Neuronal stem cell (in vitro differentiated cells): Measurements from ENCODE around the gene KSR2.

ENCODE experiments used
- DNase-seq: peaks from one replicate; pipeline ENCODE4 v3.0.0-alpha.2; 2013; ENCODE audit warnings: low spot score
- H2AFZ ChIP-seq: one replicate; pipeline ENCODE4 v1.6.1; 2013; ENCODE audit warnings: mild to moderate bottlenecking, low read length, inconsistent platforms
- H2AK5ac ChIP-seq: 2 replicates; pipeline ENCODE4 v1.6.1; 2013; ENCODE audit warnings: low read depth, mild to moderate bottlenecking, inconsistent platforms, low read length, moderate library complexity, mixed read lengths
- H2BK120ac ChIP-seq: 2 replicates; pipeline ENCODE4 v1.6.1; 2013; ENCODE audit warnings: low read depth, mild to moderate bottlenecking, inconsistent platforms, low read length, moderate library complexity, mixed read lengths
- H2BK12ac ChIP-seq: one replicate; pipeline ENCODE4 v1.6.1; 2013; ENCODE audit warnings: low read length, inconsistent platforms
- H2BK15ac ChIP-seq: 2 replicates; pipeline ENCODE4 v1.6.1; 2013; ENCODE audit warnings: mild to moderate bottlenecking, low read length, inconsistent platforms, mixed read lengths
- H2BK5ac ChIP-seq: one replicate; pipeline ENCODE4 v1.6.1; 2013; ENCODE audit warnings: inconsistent platforms, mild to moderate bottlenecking, low read length, moderate library complexity
- H3K14ac ChIP-seq: one replicate; pipeline ENCODE4 v1.6.1; 2013; ENCODE audit warnings: low read length, inconsistent platforms
- H3K18ac ChIP-seq: 2 replicates; pipeline ENCODE4 v1.6.1; 2013; ENCODE audit warnings: low read length, inconsistent platforms
- H3K23ac ChIP-seq: 2 replicates; pipeline ENCODE4 v1.6.1; 2013; ENCODE audit warnings: low read depth, mild to moderate bottlenecking, mixed read lengths, low read length, inconsistent platforms; ENCODE audit not compliant: poor library complexity
- H3K27ac ChIP-seq: replicated peaks from 3 replicates; pipeline ENCODE4 v1.5.1; 2013; ENCODE audit warnings: low read length, inconsistent platforms
- H3K27me3 ChIP-seq, 3 experiments: 2 replicates each; pipeline ENCODE4 v1.6.1; 2013; ENCODE audit warnings: low read length in 3 of 3, mild to moderate bottlenecking in 2 of 3, inconsistent platforms in 1 of 3, low read depth in 1 of 3, mixed read lengths in 1 of 3, moderate library complexity in 1 of 3; ENCODE audit not compliant: control insufficient read depth in 3 of 3, insufficient read depth in 3 of 3
- H3K36me3 ChIP-seq, 2 donors: replicated peaks in 1 of 2; 2 replicates each; pipeline ENCODE4 v1.6.1; 2013; ENCODE audit warnings: low read length in 2 of 2; ENCODE audit not compliant: control insufficient read depth in 2 of 2, insufficient read depth in 2 of 2
- H3K4ac ChIP-seq: 2 replicates; pipeline ENCODE4 v1.6.1; 2013; ENCODE audit warnings: inconsistent platforms, mild to moderate bottlenecking, low read length, moderate library complexity
- H3K4me1 ChIP-seq, 2 donors: 1 replicate in 1 of 2; 2 replicates in 1 of 2; pipeline ENCODE4 v1.6.1; 2013; ENCODE audit warnings: low read length in 2 of 2, low read depth in 1 of 2; ENCODE audit not compliant: control insufficient read depth in 2 of 2, insufficient read depth in 1 of 2
- H3K4me2 ChIP-seq: one replicate; pipeline ENCODE4 v1.6.1; 2013; ENCODE audit warnings: mild to moderate bottlenecking, low read length, inconsistent platforms; ENCODE audit not compliant: insufficient read depth, poor library complexity, severe bottlenecking
- H3K4me3 ChIP-seq, 2 donors: 2 replicates each; pipeline ENCODE4 v1.5.1; 2013; ENCODE audit warnings: low read length in 2 of 2, mild to moderate bottlenecking in 2 of 2, inconsistent platforms in 1 of 2, moderate library complexity in 1 of 2
- H3K79me1 ChIP-seq: one replicate; pipeline ENCODE4 v1.6.1; 2013; ENCODE audit warnings: low read depth, mild to moderate bottlenecking, inconsistent platforms, low read length, moderate library complexity
- H3K9ac ChIP-seq: one replicate; pipeline ENCODE4 v1.6.1; 2013; ENCODE audit warnings: mild to moderate bottlenecking, low read depth, low read length, inconsistent platforms; ENCODE audit not compliant: poor library complexity
- H3K9me3 ChIP-seq, 2 donors: replicated peaks in 1 of 2; 2 replicates each; pipeline versions ENCODE3 to v1.6.1; 2013; ENCODE audit warnings: low read length in 2 of 2, mild to moderate bottlenecking in 2 of 2, inconsistent platforms in 1 of 2, low read depth in 1 of 2, mixed read lengths in 1 of 2, moderate library complexity in 1 of 2; ENCODE audit not compliant: control insufficient read depth in 2 of 2, insufficient read depth in 1 of 2
- H4K8ac ChIP-seq: one replicate; pipeline ENCODE4 v1.6.1; 2013; ENCODE audit warnings: low read depth, mild to moderate bottlenecking, inconsistent platforms, low read length, moderate library complexity
- H4K91ac ChIP-seq: one replicate; pipeline ENCODE4 v1.6.1; 2013; ENCODE audit warnings: low read length, low read depth, mild to moderate bottlenecking, inconsistent platforms; ENCODE audit not compliant: poor library complexity
- WGBS, 2 donors: extraction: QIAGEN DNeasy Blood & Tissue Kit; methylation state at CpG; one replicate each; pipeline ENCODE4 v1.1.7; 2013; ENCODE audit warnings: missing lambda C conversion rate in 2 of 2, mixed read lengths in 1 of 2; ENCODE audit not compliant: insufficient read length in 2 of 2, insufficient replicate concordance in 1 of 2; ENCODE audit errors: extremely low coverage in 2 of 2; 5-methylcytosine and 5-hydroxymethylcytosine counted together

Gene KSR2

DNA sequence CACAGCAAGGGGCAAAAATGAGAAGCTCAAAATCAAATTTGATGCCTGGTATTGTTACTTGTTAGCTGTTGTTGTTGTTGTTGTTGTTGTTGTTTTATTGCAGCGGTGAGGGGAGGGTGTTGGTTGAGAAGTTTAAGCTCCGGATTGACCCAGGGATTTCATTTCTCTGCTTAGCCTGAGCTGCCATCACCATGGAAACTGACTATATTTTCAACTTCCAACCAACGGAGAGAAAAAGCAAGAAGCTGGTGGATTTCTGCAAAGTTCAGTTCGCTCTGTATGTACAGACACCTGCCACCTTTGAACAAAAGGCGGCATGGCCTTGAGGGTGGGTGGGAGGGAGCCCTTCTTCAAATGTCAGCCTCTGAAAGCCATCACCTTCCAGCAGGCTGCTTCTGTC is 412.9 kb downstream of the KSR2 start:
- no peak overlapping the region for H3K4ac ChIP-seq
- no peak overlapping the region for H2AFZ ChIP-seq
- H3K79me1 ChIP-seq = no peaks in the 10 kb centered on the region
- H4K91ac ChIP-seq = no peak overlapping the region
- H3K9me3 ChIP-seq = no peaks in the 10 kb centered on the region
- H2BK15ac ChIP-seq = no peak overlapping the region
- H3K14ac ChIP-seq = no peak overlapping the region
- no peaks in the 10 kb centered on the region for H3K27me3 ChIP-seq
- H3K9ac ChIP-seq = no peak overlapping the region
- H3K23ac ChIP-seq = no peak overlapping the region
- no peak overlapping the region for H3K4me2 ChIP-seq
- H3K4me3 ChIP-seq = no peak overlapping the region
- H3K36me3 ChIP-seq = no peaks in the 10 kb centered on the region
- no peak overlapping the region for H2BK5ac ChIP-seq
- H2BK120ac ChIP-seq = no peak overlapping the region
- no peak overlapping the region for H2BK12ac ChIP-seq
- H3K4me1 ChIP-seq = peaks cover 0 to 2% of the 10 kb centered on the region in 2 donors
- no peak overlapping the region for H3K18ac ChIP-seq
- H3K27ac ChIP-seq = no peak overlapping the region
- H4K8ac ChIP-seq = no peak overlapping the region
- H2AK5ac ChIP-seq = no peak overlapping the region
- no CpG with 5 or more reads among the region's 5 CpGs for WGBS, 2 donors
- DNase-seq = no peak

GRCh38 chr12:117552971-117553370 is 415.8 kb downstream of the KSR2 start:
- H2AFZ ChIP-seq = no peak overlapping the region
- no peak for DNase-seq
- no peak overlapping the region for H2BK15ac ChIP-seq
- no peaks in the 10 kb centered on the region for H3K79me1 ChIP-seq
- no peak overlapping the region for H3K4me2 ChIP-seq
- no peak overlapping the region for H4K8ac ChIP-seq
- no peak overlapping the region for H2AK5ac ChIP-seq
- no peak overlapping the region for H3K27ac ChIP-seq
- H2BK120ac ChIP-seq = no peak overlapping the region
- H3K9me3 ChIP-seq = no peaks in the 10 kb centered on the region
- no peak overlapping the region for H3K9ac ChIP-seq
- H2BK12ac ChIP-seq = no peak overlapping the region
- H3K4me1 ChIP-seq = no peaks in the 10 kb centered on the region
- no peak overlapping the region for H3K23ac ChIP-seq
- H4K91ac ChIP-seq = no peak overlapping the region
- H3K14ac ChIP-seq = no peak overlapping the region
- H3K4ac ChIP-seq = no peak overlapping the region
- no peaks in the 10 kb centered on the region for H3K27me3 ChIP-seq
- no CpG with 5 or more reads among the region's 5 CpGs for WGBS, 2 donors
- no peak overlapping the region for H2BK5ac ChIP-seq
- no peaks in the 10 kb centered on the region for H3K36me3 ChIP-seq
- H3K4me3 ChIP-seq = no peak overlapping the region
- no peak overlapping the region for H3K18ac ChIP-seq

GRCh38 chr12:117551665-117552064 is 417.1 kb downstream of the KSR2 start:
- Histone ChIP-seq H3K27ac (no peak overlapping the region), H2AK5ac (no peak overlapping the region), H2AFZ (no peak overlapping the region), H3K27me3 (no peaks in the 10 kb centered on the region), H3K14ac (no peak overlapping the region), H2BK12ac (no peak overlapping the region), H3K18ac (no peak overlapping the region), H3K4ac (no peak overlapping the region), H3K9me3 (no peaks in the 10 kb centered on the region), H2BK120ac (no peak overlapping the region), H2BK15ac (no peak overlapping the region), H3K9ac (no peak overlapping the region), H3K4me3 (no peak overlapping the region), H3K4me2 (no peak overlapping the region), H3K36me3 (no peaks in the 10 kb centered on the region), H3K79me1 (no peaks in the 10 kb centered on the region), H3K4me1 (no peaks in the 10 kb centered on the region), H2BK5ac (no peak overlapping the region), H4K8ac (no peak overlapping the region), H4K91ac (no peak overlapping the region), H3K23ac (no peak overlapping the region)
- no CpG with 5 or more reads among the region's 4 CpGs for WGBS, 2 donors
- no peak for DNase-seq

DNA sequence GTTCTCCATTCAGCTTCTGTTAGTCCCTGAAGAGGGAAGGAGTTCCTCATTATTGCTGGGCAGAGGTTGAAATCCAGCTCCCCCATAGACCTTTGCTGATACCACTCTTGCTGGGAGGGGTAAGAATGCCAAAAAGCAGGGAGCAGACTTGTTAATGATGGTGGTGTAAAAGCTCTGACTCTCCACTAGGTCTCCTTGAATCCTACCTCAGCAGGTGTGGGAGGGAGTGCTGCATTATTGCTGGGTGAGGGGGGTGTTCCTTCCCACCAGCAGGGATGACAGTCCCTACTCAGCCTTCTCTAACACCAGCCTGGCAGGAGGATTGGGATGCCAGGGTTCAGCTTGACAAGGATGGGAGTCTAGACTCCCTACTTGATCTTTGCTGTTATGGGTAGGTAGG is 421.6 kb downstream of the KSR2 start:
- no peaks in the 10 kb centered on the region for H3K27me3 ChIP-seq
- H3K9me3 ChIP-seq = no peaks in the 10 kb centered on the region
- no peak overlapping the region for H2BK12ac ChIP-seq
- no peak overlapping the region for H3K9ac ChIP-seq
- H3K36me3 ChIP-seq = no peaks in the 10 kb centered on the region
- no peak overlapping the region for H3K14ac ChIP-seq
- H3K18ac ChIP-seq = no peak overlapping the region
- no peak overlapping the region for H2BK5ac ChIP-seq
- H2BK15ac ChIP-seq = no peak overlapping the region
- no peak overlapping the region for H2AK5ac ChIP-seq
- H3K79me1 ChIP-seq = no peaks in the 10 kb centered on the region
- DNase-seq = no peak
- no peaks in the 10 kb centered on the region for H3K4me1 ChIP-seq
- H3K23ac ChIP-seq = no peak overlapping the region
- no peak overlapping the region for H3K4me3 ChIP-seq
- H3K27ac ChIP-seq = no peak overlapping the region
- H2AFZ ChIP-seq = no peak overlapping the region
- H3K4ac ChIP-seq = no peak overlapping the region
- no peak overlapping the region for H3K4me2 ChIP-seq
- no peak overlapping the region for H2BK120ac ChIP-seq
- no peak overlapping the region for H4K8ac ChIP-seq
- no peak overlapping the region for H4K91ac ChIP-seq
